Eye (tissue), 1 donor: ENCODE measurements around the gene SORCS2.

Experiments
- DNase-seq: peaks from one replicate; pipeline ENCODE4 v3.0.0-alpha.2; 2015

The SORCS2 gene

GRCh38 chr4:7463566-7464258 is 271.4 kb downstream of the SORCS2 start:
- DNase-seq = no peak

DNA sequence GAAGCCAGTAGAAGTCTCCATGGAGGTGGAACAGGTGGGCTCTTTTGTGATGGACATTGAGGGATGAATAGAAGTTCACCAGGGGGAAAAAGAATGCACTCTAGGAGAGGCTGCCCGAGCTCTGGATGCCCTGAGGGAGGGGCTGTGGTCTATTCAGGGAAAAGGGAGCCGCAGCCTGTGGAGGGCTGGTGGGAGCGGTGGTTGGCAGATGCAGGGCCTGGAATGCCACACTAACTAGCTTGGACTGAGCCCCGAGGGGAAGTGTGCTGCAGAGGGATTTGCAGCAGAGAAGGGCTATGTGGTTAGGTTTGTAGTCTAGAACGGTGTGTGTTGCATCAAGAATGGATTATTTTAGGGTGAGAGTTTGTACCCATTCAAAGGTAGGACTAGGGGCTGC is 271.9 kb downstream of the SORCS2 start:
- DNase-seq = no peak

GRCh38 chr4:7465017-7465416 is 272.7 kb downstream of the SORCS2 start:
- DNase-seq = no peak

DNA sequence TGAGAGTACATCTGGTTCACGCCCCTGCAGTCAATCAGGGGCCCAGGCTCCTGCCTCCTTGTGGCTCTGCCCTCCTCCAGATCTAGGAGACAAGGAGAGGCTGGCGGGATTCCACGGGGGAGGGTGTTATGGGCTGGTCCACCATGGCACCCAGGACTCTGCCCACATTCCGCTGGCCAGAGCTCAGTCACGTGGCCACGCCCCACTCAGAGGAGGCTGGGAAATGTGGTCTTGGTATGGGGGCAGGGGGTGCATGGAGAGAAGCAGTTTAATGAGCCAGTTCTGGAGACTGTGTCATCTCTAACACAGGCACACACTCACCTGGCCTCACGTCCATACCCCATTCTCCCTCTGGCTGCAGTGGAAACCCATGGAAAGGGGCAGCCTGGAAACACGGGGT is 273.9 kb downstream of the SORCS2 start:
- no peak for DNase-seq

DNA sequence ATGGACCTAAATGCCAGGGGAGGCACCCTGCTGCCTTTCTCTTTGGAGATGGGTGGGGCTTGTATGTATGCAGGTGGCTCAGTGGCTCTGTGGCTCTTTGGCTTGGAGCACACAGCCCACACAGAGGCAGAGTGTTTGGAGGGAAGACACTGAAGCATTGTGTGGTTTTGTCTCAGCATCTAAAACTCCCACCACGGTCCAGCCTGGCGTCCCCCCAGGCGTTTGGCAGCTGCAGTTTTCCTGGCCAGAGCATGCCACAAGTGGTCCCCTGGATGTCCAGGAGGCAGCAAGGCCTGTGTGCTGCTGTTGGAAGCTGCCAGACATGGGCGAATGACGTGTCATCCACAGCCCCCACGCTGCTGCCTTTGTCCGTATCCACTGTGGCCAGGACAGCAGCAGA is 274.6 kb downstream of the SORCS2 start:
- DNase-seq = no peak

DNA sequence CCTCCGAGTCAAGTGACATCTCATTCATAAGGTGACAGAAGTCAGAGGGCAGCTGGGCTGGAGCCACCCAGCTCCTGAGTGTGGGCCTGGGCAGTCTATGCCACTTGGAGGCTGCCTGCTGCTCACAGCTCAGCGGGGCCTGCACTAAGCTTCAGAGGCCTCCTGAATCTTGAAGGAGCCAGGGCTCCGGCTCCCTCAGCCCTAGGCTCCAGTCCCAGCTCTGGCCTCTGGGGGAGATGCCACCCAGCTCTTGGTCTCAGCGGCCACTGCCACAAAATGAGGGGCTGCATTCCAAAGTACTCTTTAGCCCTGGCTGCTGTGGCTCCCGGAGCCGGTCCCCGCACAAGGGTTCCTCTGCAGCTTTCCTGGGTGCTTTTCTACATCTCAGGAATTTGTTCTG is 275.1 kb downstream of the SORCS2 start:
- no peak for DNase-seq

DNA sequence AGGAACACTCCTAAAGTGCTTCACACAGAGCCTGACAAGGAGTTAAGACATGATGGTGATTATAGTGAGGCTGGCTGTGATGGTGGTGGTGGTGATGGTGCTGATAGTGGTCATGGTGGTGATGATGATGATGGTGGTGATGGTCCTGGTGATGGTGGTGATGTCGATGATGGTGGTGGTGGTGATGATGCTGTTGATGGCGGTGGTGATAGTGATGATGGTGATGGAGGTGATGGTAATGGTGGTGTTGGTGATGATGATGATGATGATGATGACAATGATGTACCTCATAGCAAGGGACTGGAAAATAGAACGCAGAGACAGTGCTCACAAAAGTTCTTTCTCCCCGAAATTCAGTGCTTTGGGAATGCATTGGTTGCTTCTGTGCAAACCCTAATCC is 276.7 kb downstream of the SORCS2 start:
- DNase-seq = no peak

DNA sequence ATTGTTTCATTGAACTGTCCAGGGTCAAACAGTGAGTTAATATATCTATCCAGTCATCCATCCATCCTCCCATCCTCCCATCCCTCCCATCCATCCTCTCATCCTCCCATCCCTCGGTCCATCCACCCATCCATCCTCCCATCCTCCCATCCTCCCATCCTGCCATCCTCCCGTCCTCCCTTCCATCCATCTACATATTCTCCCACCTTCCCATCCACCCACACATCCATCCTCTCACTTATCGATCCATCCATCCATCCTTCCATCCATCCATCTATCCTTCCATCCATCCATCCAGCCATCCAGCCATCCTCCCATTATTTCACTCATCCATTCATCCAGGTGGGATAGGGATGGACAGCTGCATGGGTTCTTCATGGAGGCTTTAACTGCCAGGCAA is 277.8 kb downstream of the SORCS2 start:
- DNase-seq = no peak

- no peak for DNase-seq
Measured at GRCh38 chr4:7470522-7471128, 278.3 kb downstream of the SORCS2 start.

- DNase-seq = peak; percentile 90
Measured at GRCh38 chr4:7472442-7473013, 280.2 kb downstream of the SORCS2 start.

GRCh38 chr4:7473081-7473480 is 280.7 kb downstream of the SORCS2 start:
- DNase-seq = peak; percentile 56

DNA sequence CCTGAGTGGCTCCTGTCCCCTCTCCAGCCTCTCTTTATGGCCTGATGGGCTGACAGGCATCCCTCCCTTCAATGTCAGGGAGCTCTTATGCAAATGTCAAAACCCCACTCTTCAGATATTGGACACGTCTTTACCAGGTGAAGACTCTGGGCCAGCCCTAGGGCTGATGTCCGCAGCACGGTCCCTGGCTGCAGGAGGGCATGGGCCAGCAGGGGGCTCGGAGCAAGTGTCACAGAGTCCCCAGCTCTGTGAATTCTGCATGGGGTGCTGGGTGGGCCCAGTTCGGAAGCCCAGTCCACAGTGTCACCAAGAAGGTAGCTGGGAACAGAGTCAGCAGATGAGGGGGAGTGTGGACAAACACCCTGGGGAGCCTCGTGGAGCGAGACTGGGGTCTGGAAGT is 282.0 kb downstream of the SORCS2 start:
- DNase-seq = no peak

DNA sequence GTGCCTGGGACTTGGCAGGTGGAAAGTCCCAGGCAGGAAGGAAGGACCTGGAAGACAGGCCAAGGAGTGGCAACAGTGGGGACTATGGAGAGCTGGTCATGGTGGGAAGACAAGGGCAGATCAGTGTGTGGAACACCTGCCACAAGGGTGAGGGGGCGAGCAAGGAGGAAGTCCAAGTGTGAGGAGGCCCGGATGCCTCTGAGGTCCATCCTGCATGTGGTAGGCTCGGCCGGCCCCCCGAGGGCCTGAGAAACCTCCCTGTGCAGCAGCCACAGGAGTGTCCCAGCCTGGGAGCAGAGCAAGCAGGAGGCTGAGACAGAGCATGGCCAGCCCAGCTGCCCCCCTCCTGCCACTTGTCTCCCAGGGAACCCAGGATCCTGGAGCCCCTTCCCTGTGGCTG is 282.9 kb downstream of the SORCS2 start:
- DNase-seq = no peak

DNA sequence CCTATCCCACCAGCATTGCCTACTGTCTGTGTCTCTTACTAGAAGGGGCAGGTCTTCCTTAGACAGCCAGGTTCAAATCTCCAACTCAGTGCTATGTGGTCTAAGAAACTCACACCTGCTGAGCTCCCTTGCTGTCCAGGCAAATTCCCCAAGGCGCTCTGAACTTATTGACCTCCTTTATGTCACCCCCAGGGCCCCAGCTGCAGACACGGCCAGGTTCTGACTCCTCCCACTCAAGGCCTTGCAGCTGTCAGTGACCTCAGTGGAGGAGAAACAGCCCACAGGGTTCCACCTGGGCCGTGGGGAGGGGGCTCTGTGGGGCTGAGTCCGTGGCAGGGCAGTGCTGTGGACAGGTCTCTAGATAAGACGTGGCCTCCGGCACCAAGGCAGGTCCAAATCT is 284.5 kb downstream of the SORCS2 start:
- no peak for DNase-seq

- DNase-seq = no peak
Measured at GRCh38 chr4:7477695-7478094, 285.4 kb downstream of the SORCS2 start.

GRCh38 chr4:7478665-7479064 is 286.3 kb downstream of the SORCS2 start:
- DNase-seq = no peak

DNA sequence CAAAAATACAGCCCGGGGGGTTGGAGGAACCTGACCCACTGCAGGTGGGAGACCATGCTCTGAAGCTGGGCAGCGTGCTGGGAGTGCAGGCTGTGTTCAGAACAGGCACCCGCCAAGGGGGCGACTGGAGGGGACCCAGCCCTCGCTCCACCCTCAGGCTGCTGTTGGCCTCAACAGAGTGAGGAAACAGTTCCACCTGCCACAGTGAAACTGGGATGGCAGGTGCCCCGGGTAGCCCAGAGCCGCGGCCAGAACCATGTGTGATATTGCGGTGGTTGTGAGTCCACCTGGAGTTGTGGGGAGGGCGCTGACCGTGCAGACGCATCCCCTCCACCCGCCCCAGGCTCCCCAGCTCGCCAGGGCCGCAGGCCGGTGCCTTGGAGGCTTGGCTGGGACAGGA is 288.1 kb downstream of the SORCS2 start:
- no peak for DNase-seq

GRCh38 chr4:7481227-7481626 is 288.9 kb downstream of the SORCS2 start:
- DNase-seq = no peak

- peak; percentile 61 for DNase-seq
Measured at GRCh38 chr4:7485096-7485495, 292.8 kb downstream of the SORCS2 start.

DNA sequence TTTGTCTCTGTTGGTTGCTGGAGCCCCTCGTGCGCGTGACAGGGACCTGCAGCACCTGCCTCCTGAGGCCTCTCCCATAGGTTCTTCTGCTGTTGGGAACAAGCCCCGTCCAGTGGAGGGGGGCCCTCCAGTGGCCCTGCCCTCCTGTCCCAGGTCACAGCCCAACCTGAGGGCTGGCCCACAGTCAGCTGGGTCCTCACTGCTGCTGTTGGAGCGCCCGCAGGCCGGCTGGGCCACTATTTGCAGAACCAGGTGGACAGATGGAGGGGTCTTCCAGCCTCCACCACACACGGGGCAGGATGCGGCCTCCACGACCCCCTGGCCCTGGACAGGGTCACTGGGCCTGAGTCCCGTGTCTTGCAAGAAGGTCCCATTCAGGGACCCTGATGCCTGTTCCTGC is 293.8 kb downstream of the SORCS2 start:
- no peak for DNase-seq

- peak; percentile 80 for DNase-seq
Measured at GRCh38 chr4:7487502-7487901, 295.2 kb downstream of the SORCS2 start.

GRCh38 chr4:7487998-7488671 is 295.8 kb downstream of the SORCS2 start:
- DNase-seq = peak; percentile 67

- no peak for DNase-seq
Measured at GRCh38 chr4:7491915-7492314, 299.6 kb downstream of the SORCS2 start.
